WTC11 (cell line): ENCODE data around the gene DNAJC17. TPM values are rescaled to one million over a fixed set of nuclear protein-coding genes. Genes with fewer than 3 reads are reported as not detected.

Experiments
- ATAC-seq: fragments of 200-7000 bp; cut with Tn5 transposase; 2 replicates; pipeline ENCODE4 v1.10.0; 2021; ENCODE audit warnings: mild to moderate bottlenecking, moderate library complexity
- CTCF ChIA-PET: fragments of 300-600 bp; sonication (Branson Sonifier 250); formaldehyde crosslinking; loops from one replicate; lab custom pipeline; 2021; ENCODE audit warnings: antibody characterized with exemption; lab: Charles Lee
- POLR2A ChIA-PET: fragments of 350-600 bp; sonication (Branson Sonifier 250); formaldehyde crosslinking; loops from one replicate; lab custom pipeline; 2021; ENCODE audit warnings: antibody characterized with exemption; lab: Charles Lee
- DNase-seq: peaks from one replicate; pipeline ENCODE4 v3.0.0; 2021; ENCODE audit warnings: low spot score
- H3K27ac Mint-ChIP-seq: 2 replicates; pipeline ENCODE4 v1.8.0; 2021; ENCODE audit warnings: mixed read lengths
- H3K27me3 Mint-ChIP-seq: 2 replicates; pipeline ENCODE4 v1.8.0; 2021; ENCODE audit warnings: low read depth, mild to moderate bottlenecking, moderate library complexity, mixed read lengths
- H3K36me3 Mint-ChIP-seq: 2 replicates; pipeline ENCODE4 v1.8.0; 2021; ENCODE audit warnings: mixed read lengths
- H3K4me1 Mint-ChIP-seq: 2 replicates; pipeline ENCODE4 v1.8.0; 2022; ENCODE audit warnings: mixed read lengths
- H3K4me3 Mint-ChIP-seq: 2 replicates; pipeline ENCODE4 v1.8.0; 2021; ENCODE audit warnings: mild to moderate bottlenecking, moderate library complexity, mixed read lengths
- H3K9me3 Mint-ChIP-seq: 2 replicates; pipeline ENCODE4 v1.8.0; 2021; ENCODE audit warnings: mixed read lengths
- CREB1 ChIP-seq: sonication (generic); formaldehyde crosslinking; IDR thresholded peaks from 2 replicates; pipeline ENCODE4 v1.8.0; 2023; ENCODE audit warnings: mild to moderate bottlenecking, missing genetic modification reagents
- CREM ChIP-seq: sonication (generic); formaldehyde crosslinking; IDR thresholded peaks from 2 replicates; pipeline ENCODE4 v1.8.1; 2022; ENCODE audit warnings: mild to moderate bottlenecking, missing genetic modification reagents, moderate library complexity
- ETV6 ChIP-seq: sonication (generic); formaldehyde crosslinking; IDR thresholded peaks from 2 replicates; pipeline ENCODE4 v1.8.1; 2022; ENCODE audit warnings: mild to moderate bottlenecking, missing genetic modification reagents
- GABPB1 ChIP-seq: sonication (generic); formaldehyde crosslinking; IDR thresholded peaks from 2 replicates; pipeline ENCODE4 v1.8.1; 2023; ENCODE audit warnings: mild to moderate bottlenecking, missing genetic modification reagents
- MYBL2 ChIP-seq: sonication (generic); formaldehyde crosslinking; IDR thresholded peaks from 2 replicates; pipeline ENCODE4 v1.8.1; 2023; ENCODE audit warnings: mild to moderate bottlenecking, moderate library complexity, missing genetic modification reagents
- PREB ChIP-seq: sonication (generic); formaldehyde crosslinking; IDR thresholded peaks from 2 replicates; pipeline ENCODE4 v1.8.1; 2022; ENCODE audit warnings: mild to moderate bottlenecking, missing genetic modification reagents, moderate library complexity, borderline replicate concordance
- SOX15 ChIP-seq: fragments of 250-450 bp; sonication (Bioruptor Pico); IDR thresholded peaks from 2 replicates; pipeline ENCODE4 v1.9.0; 2021; ENCODE audit warnings: mild to moderate bottlenecking
- USF1 ChIP-seq: sonication (generic); formaldehyde crosslinking; IDR thresholded peaks from 2 replicates; pipeline ENCODE4 v1.8.0; 2022; ENCODE audit warnings: mild to moderate bottlenecking, missing genetic modification reagents
- ZNF138 ChIP-seq: sonication (generic); formaldehyde crosslinking; conservative IDR thresholded peaks from 2 replicates; pipeline ENCODE4 v1.8.1; 2022; ENCODE audit warnings: mild to moderate bottlenecking, moderate library complexity, missing genetic modification reagents
- ZNF219 ChIP-seq: sonication (generic); formaldehyde crosslinking; IDR thresholded peaks from 2 replicates; pipeline ENCODE4 v1.8.0; 2023; ENCODE audit warnings: missing genetic modification reagents, mild to moderate bottlenecking, borderline replicate concordance
- ZNF281 ChIP-seq: sonication (generic); formaldehyde crosslinking; IDR thresholded peaks from 2 replicates; pipeline ENCODE4 v1.8.0; 2023; ENCODE audit warnings: mild to moderate bottlenecking, missing genetic modification reagents
- ZNF671 ChIP-seq: fragments of 250-450 bp; sonication (Bioruptor Pico); IDR thresholded peaks from 2 replicates; pipeline ENCODE4 v1.8.0; 2021; ENCODE audit warnings: mild to moderate bottlenecking
- total RNA-seq: library from RNA; stranded (reverse); gene quantifications from 3 replicates; pipeline ENCODE4 v1.2.3, GENCODE V29; 2021
- TF ChIP-seq, protein P1 (sequence below): sonication (generic); formaldehyde crosslinking; IDR thresholded peaks from 2 replicates; pipeline ENCODE4 v1.8.0; 2022; ENCODE audit warnings: mild to moderate bottlenecking, missing genetic modification reagents
- TF ChIP-seq, protein P2 (sequence below): sonication (generic); formaldehyde crosslinking; conservative IDR thresholded peaks from 2 replicates; pipeline ENCODE4 v1.8.1; 2023; ENCODE audit warnings: mild to moderate bottlenecking, low read depth, missing genetic modification reagents, moderate library complexity
- TF ChIP-seq, protein P3 (sequence below): sonication (generic); formaldehyde crosslinking; IDR thresholded peaks from 2 replicates; pipeline ENCODE4 v1.8.1; 2023; ENCODE audit warnings: mild to moderate bottlenecking, moderate library complexity, missing genetic modification reagents
- TF ChIP-seq, protein P4 (sequence below): sonication (generic); formaldehyde crosslinking; IDR thresholded peaks from 2 replicates; pipeline ENCODE4 v1.8.0; 2023; ENCODE audit warnings: missing genetic modification reagents
- TF ChIP-seq, protein P5 (sequence below): sonication (generic); formaldehyde crosslinking; conservative IDR thresholded peaks from 2 replicates; pipeline ENCODE4 v1.8.1; 2022; ENCODE audit warnings: mild to moderate bottlenecking, missing genetic modification reagents
- TF ChIP-seq, protein P6 (sequence below): sonication (generic); formaldehyde crosslinking; IDR thresholded peaks from 2 replicates; pipeline ENCODE4 v1.8.1; 2022; ENCODE audit warnings: low read depth, mild to moderate bottlenecking, moderate library complexity, missing genetic modification reagents, borderline replicate concordance

The DNAJC17 gene
- total RNA-seq, 1 experiment from 2014 or later = 49.8 TPM

DNA sequence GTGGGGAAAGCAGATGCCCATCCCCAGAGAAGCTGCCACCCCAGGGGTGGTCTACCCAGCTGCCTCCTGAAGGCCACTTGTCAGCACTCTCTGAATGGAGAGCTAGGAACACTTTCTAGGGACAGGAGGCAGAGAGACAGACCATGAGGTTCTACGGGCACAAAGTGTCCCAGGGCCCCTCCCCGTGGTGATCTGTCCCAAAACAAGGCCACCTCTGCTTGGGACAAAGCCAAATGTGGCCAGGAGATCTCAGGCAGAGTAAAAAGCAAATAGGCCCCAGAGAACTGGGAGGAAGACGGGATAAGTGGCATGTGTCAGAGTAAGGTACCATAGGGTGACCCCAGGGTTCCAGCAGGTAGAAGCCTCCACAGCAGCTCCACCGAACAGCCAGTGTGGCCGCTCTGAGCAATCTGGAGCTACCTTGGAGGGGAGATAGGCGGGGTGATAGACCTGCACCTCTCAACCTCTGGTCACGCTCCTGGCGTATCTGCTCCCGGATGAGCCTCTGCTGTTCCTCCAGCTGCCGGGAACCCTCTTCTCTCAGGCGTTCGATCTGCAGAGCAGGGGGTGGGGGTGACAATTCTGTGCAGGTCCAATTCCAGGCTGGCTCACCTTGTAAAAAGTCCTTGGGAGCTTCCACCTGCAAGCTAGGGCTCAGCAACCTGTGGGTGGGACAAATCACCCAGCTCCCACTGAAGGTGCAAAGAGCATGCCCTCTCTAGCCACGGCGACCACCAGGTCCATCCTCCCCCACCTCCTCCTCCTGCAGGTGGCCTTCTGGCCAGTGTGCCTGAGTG, 31.3 kb downstream of the DNAJC17 start:
- Mint-ChIP-seq H3K4me3 (no peak overlapping the region), H3K9me3 (no peaks in the 10 kb centered on the region), H3K27ac (no peak overlapping the region), H3K36me3 (peaks cover 27% of the 10 kb centered on the region), H3K4me1 (no peaks in the 10 kb centered on the region), H3K27me3 (no peaks in the 10 kb centered on the region)
- no peak for DNase-seq
- no peak for ATAC-seq
- CTCF ChIA-PET = interaction anchor here (0.6 to 1.5 kb wide), 2 partner anchors 11 to 82 kb away, joined by 3 to 4 read pairs; no protein-coding TSS in a partner anchor
- POLR2A ChIA-PET = no interaction called here
- TF ChIP-seq, protein P1, sequence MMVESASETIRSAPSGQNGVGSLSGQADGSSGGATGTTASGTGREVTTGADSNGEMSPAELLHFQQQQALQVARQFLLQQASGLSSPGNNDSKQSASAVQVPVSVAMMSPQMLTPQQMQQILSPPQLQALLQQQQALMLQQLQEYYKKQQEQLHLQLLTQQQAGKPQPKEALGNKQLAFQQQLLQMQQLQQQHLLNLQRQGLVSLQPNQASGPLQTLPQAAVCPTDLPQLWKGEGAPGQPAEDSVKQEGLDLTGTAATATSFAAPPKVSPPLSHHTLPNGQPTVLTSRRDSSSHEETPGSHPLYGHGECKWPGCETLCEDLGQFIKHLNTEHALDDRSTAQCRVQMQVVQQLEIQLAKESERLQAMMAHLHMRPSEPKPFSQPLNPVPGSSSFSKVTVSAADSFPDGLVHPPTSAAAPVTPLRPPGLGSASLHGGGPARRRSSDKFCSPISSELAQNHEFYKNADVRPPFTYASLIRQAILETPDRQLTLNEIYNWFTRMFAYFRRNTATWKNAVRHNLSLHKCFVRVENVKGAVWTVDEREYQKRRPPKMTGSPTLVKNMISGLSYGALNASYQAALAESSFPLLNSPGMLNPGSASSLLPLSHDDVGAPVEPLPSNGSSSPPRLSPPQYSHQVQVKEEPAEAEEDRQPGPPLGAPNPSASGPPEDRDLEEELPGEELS (CRISPR knock-in tag) = no peak
- no peak for TF ChIP-seq PREB (CRISPR knock-in tag)
- TF ChIP-seq, protein P2, sequence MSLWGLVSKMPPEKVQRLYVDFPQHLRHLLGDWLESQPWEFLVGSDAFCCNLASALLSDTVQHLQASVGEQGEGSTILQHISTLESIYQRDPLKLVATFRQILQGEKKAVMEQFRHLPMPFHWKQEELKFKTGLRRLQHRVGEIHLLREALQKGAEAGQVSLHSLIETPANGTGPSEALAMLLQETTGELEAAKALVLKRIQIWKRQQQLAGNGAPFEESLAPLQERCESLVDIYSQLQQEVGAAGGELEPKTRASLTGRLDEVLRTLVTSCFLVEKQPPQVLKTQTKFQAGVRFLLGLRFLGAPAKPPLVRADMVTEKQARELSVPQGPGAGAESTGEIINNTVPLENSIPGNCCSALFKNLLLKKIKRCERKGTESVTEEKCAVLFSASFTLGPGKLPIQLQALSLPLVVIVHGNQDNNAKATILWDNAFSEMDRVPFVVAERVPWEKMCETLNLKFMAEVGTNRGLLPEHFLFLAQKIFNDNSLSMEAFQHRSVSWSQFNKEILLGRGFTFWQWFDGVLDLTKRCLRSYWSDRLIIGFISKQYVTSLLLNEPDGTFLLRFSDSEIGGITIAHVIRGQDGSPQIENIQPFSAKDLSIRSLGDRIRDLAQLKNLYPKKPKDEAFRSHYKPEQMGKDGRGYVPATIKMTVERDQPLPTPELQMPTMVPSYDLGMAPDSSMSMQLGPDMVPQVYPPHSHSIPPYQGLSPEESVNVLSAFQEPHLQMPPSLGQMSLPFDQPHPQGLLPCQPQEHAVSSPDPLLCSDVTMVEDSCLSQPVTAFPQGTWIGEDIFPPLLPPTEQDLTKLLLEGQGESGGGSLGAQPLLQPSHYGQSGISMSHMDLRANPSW (CRISPR knock-in tag) = no peak
- TF ChIP-seq, protein P3, sequence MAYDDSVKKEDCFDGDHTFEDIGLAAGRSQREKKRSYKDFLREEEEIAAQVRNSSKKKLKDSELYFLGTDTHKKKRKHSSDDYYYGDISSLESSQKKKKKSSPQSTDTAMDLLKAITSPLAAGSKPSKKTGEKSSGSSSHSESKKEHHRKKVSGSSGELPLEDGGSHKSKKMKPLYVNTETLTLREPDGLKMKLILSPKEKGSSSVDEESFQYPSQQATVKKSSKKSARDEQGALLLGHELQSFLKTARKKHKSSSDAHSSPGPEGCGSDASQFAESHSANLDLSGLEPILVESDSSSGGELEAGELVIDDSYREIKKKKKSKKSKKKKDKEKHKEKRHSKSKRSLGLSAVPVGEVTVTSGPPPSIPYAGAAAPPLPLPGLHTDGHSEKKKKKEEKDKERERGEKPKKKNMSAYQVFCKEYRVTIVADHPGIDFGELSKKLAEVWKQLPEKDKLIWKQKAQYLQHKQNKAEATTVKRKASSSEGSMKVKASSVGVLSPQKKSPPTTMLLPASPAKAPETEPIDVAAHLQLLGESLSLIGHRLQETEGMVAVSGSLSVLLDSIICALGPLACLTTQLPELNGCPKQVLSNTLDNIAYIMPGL (CRISPR knock-in tag) = no peak
- TF ChIP-seq, protein P4, sequence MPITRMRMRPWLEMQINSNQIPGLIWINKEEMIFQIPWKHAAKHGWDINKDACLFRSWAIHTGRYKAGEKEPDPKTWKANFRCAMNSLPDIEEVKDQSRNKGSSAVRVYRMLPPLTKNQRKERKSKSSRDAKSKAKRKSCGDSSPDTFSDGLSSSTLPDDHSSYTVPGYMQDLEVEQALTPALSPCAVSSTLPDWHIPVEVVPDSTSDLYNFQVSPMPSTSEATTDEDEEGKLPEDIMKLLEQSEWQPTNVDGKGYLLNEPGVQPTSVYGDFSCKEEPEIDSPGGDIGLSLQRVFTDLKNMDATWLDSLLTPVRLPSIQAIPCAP (CRISPR knock-in tag) = no peak
- no peak for TF ChIP-seq MYBL2 (CRISPR knock-in tag)
- TF ChIP-seq, protein P5, sequence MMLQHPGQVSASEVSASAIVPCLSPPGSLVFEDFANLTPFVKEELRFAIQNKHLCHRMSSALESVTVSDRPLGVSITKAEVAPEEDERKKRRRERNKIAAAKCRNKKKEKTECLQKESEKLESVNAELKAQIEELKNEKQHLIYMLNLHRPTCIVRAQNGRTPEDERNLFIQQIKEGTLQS (CRISPR knock-in tag) = no peak
- TF ChIP-seq CREM (CRISPR knock-in tag) = no peak
- no peak for TF ChIP-seq ZNF671 (CRISPR knock-in tag)
- TF ChIP-seq ZNF281 = no peak
- TF ChIP-seq ETV6 (CRISPR knock-in tag) = no peak
- no peak for TF ChIP-seq GABPB1
- TF ChIP-seq ZNF219 = no peak
- no peak for TF ChIP-seq SOX15 (CRISPR knock-in tag)
- TF ChIP-seq ZNF138 (CRISPR knock-in tag) = no peak
- TF ChIP-seq, protein P6, sequence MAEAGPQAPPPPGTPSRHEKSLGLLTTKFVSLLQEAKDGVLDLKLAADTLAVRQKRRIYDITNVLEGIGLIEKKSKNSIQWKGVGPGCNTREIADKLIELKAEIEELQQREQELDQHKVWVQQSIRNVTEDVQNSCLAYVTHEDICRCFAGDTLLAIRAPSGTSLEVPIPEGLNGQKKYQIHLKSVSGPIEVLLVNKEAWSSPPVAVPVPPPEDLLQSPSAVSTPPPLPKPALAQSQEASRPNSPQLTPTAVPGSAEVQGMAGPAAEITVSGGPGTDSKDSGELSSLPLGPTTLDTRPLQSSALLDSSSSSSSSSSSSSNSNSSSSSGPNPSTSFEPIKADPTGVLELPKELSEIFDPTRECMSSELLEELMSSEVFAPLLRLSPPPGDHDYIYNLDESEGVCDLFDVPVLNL = no peak
- no peak for TF ChIP-seq USF1 (CRISPR knock-in tag)
- TF ChIP-seq CREB1 (CRISPR knock-in tag) = no peak
